Astrocyte (in vitro differentiated cells and primary cell): ENCODE data around the gene DYRK1A.

ENCODE experiments used
- CTCF ChIP-seq: IDR thresholded peaks from 2 replicates; pipeline ENCODE4 v1.5.1; 2011; ENCODE audit warnings: low read depth, mild to moderate bottlenecking, inconsistent platforms, low read length, moderate library complexity; ENCODE audit not compliant: insufficient read depth
- EZH2 ChIP-seq: IDR thresholded peaks from 2 replicates; pipeline ENCODE4 v1.6.1; 2012; ENCODE audit warnings: mild to moderate bottlenecking, low read length, inconsistent platforms; ENCODE audit not compliant: insufficient read depth

GRCh38 chr21:37365517-37366481 lies 774 bp upstream of the DYRK1A start:
- TF ChIP-seq CTCF = no peak
- TF ChIP-seq EZH2 = no peak
